A549 (cell line): ENCODE measurements around the gene CCDC57. TPM values are rescaled to one million over a fixed set of nuclear protein-coding genes. Genes with fewer than 3 reads are reported as not detected.

ENCODE experiments used
- ATAC-seq, 2 experiments: fragments of 200-7000 bp in 1 of 2; fragments of >200 bp in 1 of 2; cut with Nextera tagmentation in 1 of 2; cut with Tn5 transposase in 1 of 2; 3 replicates each; pipeline versions ENCODE4 v1.8.0 to v1.9.1; 2018 to 2020; ENCODE audit warnings: mild to moderate bottlenecking in 1 of 2, moderate library complexity in 1 of 2
- CTCF ChIA-PET: fragments of 300-600 bp; sonication (Branson Sonifier 250); formaldehyde crosslinking; extraction: SDS; loops from one replicate; lab custom pipeline; 2021; ENCODE audit warnings: antibody characterized with exemption, inconsistent platforms; lab: Yijun Ruan, JAX
- POLR2A ChIA-PET: fragments of 350-600 bp; formaldehyde crosslinking; extraction: SDS; loops from one replicate; lab custom pipeline; 2021; ENCODE audit warnings: antibody characterized with exemption, inconsistent platforms; lab: Yijun Ruan, JAX
- DNase-seq, 2 experiments: peaks; one replicate each; pipeline versions ENCODE4 v3.0.0 to v3.0.0-alpha.2; 2011 to 2016; ENCODE audit warnings: low read depth in 1 of 2, low spot score in 1 of 2
- FAIRE-seq: peaks from 2 replicates; lab custom pipeline; 2011; peaks lifted over from hg19 to GRCh38; lab: Jason Lieb, UNC
- H3K27ac ChIP-seq, 2 experiments: fragments of >200 bp; sonication (Bioruptor Twin); formaldehyde crosslinking; 3 replicates each; pipeline ENCODE4 v1.5.1; 2016 to 2017
- H3K4me1 ChIP-seq: fragments of >200 bp; sonication (Bioruptor Twin); formaldehyde crosslinking; 3 replicates; pipeline ENCODE4 v1.6.1; 2016
- H3K4me2 ChIP-seq: fragments of >200 bp; sonication (Bioruptor Twin); formaldehyde crosslinking; 3 replicates; pipeline ENCODE4 v1.6.1; 2016
- H3K4me3 ChIP-seq: fragments of >200 bp; sonication (Bioruptor Twin); formaldehyde crosslinking; 3 replicates; pipeline ENCODE4 v1.5.1; 2016
- H3K9me3 ChIP-seq: fragments of >200 bp; sonication (Bioruptor Twin); formaldehyde crosslinking; 3 replicates; pipeline ENCODE4 v1.6.1; 2016
- CBX2 ChIP-seq: fragments of 200-600 bp; sonication (generic); IDR thresholded peaks from 2 replicates; pipeline ENCODE4 v1.6.1; 2016; ENCODE audit warnings: low read depth, mild to moderate bottlenecking, borderline replicate concordance
- CBX8 ChIP-seq: fragments of 200-600 bp; sonication (generic); IDR thresholded peaks from 2 replicates; pipeline ENCODE4 v1.6.1; 2016
- CHD4 ChIP-seq: fragments of 200-600 bp; sonication (generic); IDR thresholded peaks from 2 replicates; pipeline ENCODE4 v1.6.1; 2016; ENCODE audit warnings: antibody characterized with exemption, mild to moderate bottlenecking, borderline replicate concordance
- FOSB ChIP-seq: fragments of 250-450 bp; sonication (Bioruptor Pico); IDR thresholded peaks from 2 replicates; pipeline ENCODE4 v1.5.0; 2020; ENCODE audit warnings: mild to moderate bottlenecking, moderate library complexity
- FOSL2 ChIP-seq, 2 experiments: fragments of 450-650 bp in 1 of 2; fragments of >200 bp in 1 of 2; sonication (Bioruptor Twin) in 1 of 2; formaldehyde crosslinking; IDR thresholded peaks; 2 replicates each; pipeline versions ENCODE4 v1.5.0 to v1.6.1; 2016 to 2020; ENCODE audit warnings: mild to moderate bottlenecking in 1 of 2, moderate library complexity in 1 of 2
- GATA3 ChIP-seq: IDR thresholded peaks from 2 replicates; pipeline ENCODE4 v1.6.1; 2012; ENCODE audit warnings: borderline replicate concordance
- HDAC2 ChIP-seq: fragments of 200-600 bp; sonication (generic); IDR thresholded peaks from 2 replicates; pipeline ENCODE4 v1.6.1; 2016
- HOXA7 ChIP-seq: fragments of 250-450 bp; sonication (Bioruptor Pico); IDR thresholded peaks from 2 replicates; pipeline ENCODE4 v1.5.0; 2020; ENCODE audit warnings: mild to moderate bottlenecking, moderate library complexity
- HOXB5 ChIP-seq: fragments of 250-450 bp; sonication (Bioruptor Pico); IDR thresholded peaks from 2 replicates; pipeline ENCODE4 v1.5.0; 2020; ENCODE audit warnings: mild to moderate bottlenecking, moderate library complexity
- MYC ChIP-seq: IDR thresholded peaks from 2 replicates; pipeline ENCODE4 v1.6.1; 2012; ENCODE audit warnings: mild to moderate bottlenecking, inconsistent platforms, low read length, improper control_type of control experiment, borderline replicate concordance
- NFE2L2 ChIP-seq: fragments of 150-350 bp; conservative IDR thresholded peaks from 2 replicates; pipeline ENCODE4 v1.6.1; 2014; ENCODE audit warnings: low read length
- NPAS2 ChIP-seq: fragments of 250-450 bp; sonication (Bioruptor Pico); IDR thresholded peaks from 2 replicates; pipeline ENCODE4 v1.8.0; 2022; ENCODE audit warnings: mild to moderate bottlenecking, moderate library complexity, borderline replicate concordance
- NR3C1 ChIP-seq: fragments of >200 bp; sonication (Bioruptor Twin); formaldehyde crosslinking; IDR thresholded peaks from 3 replicates; pipeline ENCODE4 v1.6.1; 2017
- POLR2A ChIP-seq: IDR thresholded peaks from 2 replicates; pipeline ENCODE4 v1.6.1; 2012; ENCODE audit warnings: mild to moderate bottlenecking, low read length
- RAD21 ChIP-seq, 2 experiments: fragments of >200 bp in 1 of 2; sonication (Bioruptor Twin) in 1 of 2; formaldehyde crosslinking in 1 of 2; IDR thresholded peaks in 1 of 2; conservative IDR thresholded peaks in 1 of 2; 2 replicates in 1 of 2; 3 replicates in 1 of 2; pipeline ENCODE4 v1.6.1; 2012 to 2018; ENCODE audit warnings: inconsistent platforms in 1 of 2
- RARB ChIP-seq: fragments of 250-450 bp; sonication (Bioruptor Pico); IDR thresholded peaks from 2 replicates; pipeline ENCODE4 v1.8.0; 2021; ENCODE audit warnings: mild to moderate bottlenecking, moderate library complexity
- REST ChIP-seq: fragments of 200-600 bp; sonication (generic); IDR thresholded peaks from 2 replicates; pipeline ENCODE4 v1.6.1; 2016; ENCODE audit warnings: antibody characterized with exemption, mild to moderate bottlenecking, moderate library complexity
- SREBF2 ChIP-seq: fragments of 450-650 bp; IDR thresholded peaks from 2 replicates; pipeline ENCODE4 v1.6.1; 2014; ENCODE audit warnings: mild to moderate bottlenecking, moderate library complexity
- USF2 ChIP-seq: fragments of 450-650 bp; IDR thresholded peaks from 2 replicates; pipeline ENCODE4 v1.6.1; 2014; ENCODE audit warnings: antibody characterized with exemption
- ZC3H11A ChIP-seq: fragments of 450-650 bp; IDR thresholded peaks from 2 replicates; pipeline ENCODE4 v1.6.1; 2014; ENCODE audit warnings: antibody characterized with exemption, mild to moderate bottlenecking
- ZFP36 ChIP-seq: fragments of 450-650 bp; IDR thresholded peaks from 2 replicates; pipeline ENCODE4 v1.6.1; 2014; ENCODE audit warnings: borderline replicate concordance; ENCODE audit not compliant: partially characterized antibody
- ZNF302 ChIP-seq: fragments of 250-450 bp; sonication (Bioruptor Pico); IDR thresholded peaks from 2 replicates; pipeline ENCODE4 v1.9.0; 2021; ENCODE audit warnings: inconsistent platforms, mild to moderate bottlenecking, moderate library complexity
- WGBS: methylation state at CpG from one replicate; pipeline ENCODE4 v1.1.6; 2017; ENCODE audit errors: missing lambda C conversion rate; 5-methylcytosine and 5-hydroxymethylcytosine counted together
- polyA plus RNA-seq, 4 experiments: library from polyadenylated mRNA; depleted of rRNA in 3 of 4; stranded (reverse); fragments of >200 nt; fragmentation: RNase III in 1 of 4; extraction: RNeasy Plus Mini Kit Qiagen cat#74134 plus additional on column Dnase treatment in 1 of 4; gene quantifications; 2 replicates in 3 of 4; 3 replicates in 1 of 4; pipeline ENCODE4 v1.2.3, GENCODE V29; 2011 to 2017
- TF ChIP-seq, protein P1 (sequence below): IDR thresholded peaks from 2 replicates; pipeline ENCODE4 v1.6.1; 2012
- TF ChIP-seq, protein P2 (sequence below): IDR thresholded peaks from 2 replicates; pipeline ENCODE4 v1.6.1; 2012

Gene CCDC57
- polyA plus RNA-seq, 2 of the 4 experiments (the other 2 are of a cell fraction) = 18.2 to 18.5 TPM

- H3K4me3 ChIP-seq = no peak overlapping the region
- no peak overlapping the region for H3K4me2 ChIP-seq
- no peak overlapping the region for H3K27ac ChIP-seq
- WGBS = 95% methylated on average over 23 of the region's 23 CpGs
- H3K9me3 ChIP-seq = no peaks in the 10 kb centered on the region
- no peak for TF ChIP-seq CBX2
- no peak for TF ChIP-seq ZC3H11A
- TF ChIP-seq GATA3 = no peak
- no peak for TF ChIP-seq POLR2A
- TF ChIP-seq NR3C1 = no peak
- no peak for TF ChIP-seq HOXA7
- TF ChIP-seq, all 56 proteins: peak for 0
- CTCF ChIA-PET = interaction anchor here (0.8 to 4.1 kb wide), 9 partner anchors 7 to 171 kb away, joined by 3 to 19 read pairs (median 5); partner anchors contain the start of gene RAC3
- H3K4me1 ChIP-seq = peaks cover 22% of the 10 kb centered on the region
- DNase-seq = no peak
- POLR2A ChIA-PET = no interaction called here
- FAIRE-seq = no peak
- ATAC-seq = no peak
Observed at GRCh38 chr17:82201498-82201910, 11.1 kb downstream of the CCDC57 start.

DNA sequence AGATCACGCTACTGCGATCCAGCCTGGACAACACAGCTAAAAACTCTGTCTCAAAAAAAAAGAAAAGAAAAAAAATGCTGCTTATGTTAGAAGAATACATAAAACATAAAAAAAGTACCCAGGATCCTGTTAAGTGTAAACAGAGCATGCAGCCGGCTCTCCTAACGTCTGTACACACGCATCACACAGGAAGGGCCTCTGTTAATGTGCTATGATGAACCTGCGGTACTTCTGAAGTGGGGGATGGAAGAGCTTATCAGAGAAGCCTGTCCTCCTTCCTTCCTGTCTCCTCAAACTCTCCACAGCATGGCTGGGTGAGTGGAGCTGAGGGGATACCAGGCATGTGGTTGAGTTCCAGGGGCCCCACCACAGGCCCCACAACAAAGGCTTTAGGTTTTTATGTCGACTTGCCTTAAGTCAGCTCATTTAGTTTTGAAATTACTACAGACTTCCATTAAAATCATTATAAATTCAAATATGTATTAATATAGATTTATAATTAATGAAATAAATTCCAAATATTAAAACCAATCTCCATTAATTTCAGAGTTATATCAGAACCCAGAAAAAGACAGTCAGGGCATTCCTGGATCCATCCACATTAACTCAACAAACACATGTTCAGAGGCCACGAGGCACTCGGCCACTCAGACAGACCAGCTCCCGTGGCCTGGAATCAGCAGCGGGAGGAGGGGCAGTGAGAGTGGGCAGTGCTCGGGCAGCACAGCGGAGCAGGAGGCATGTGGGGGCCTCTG, 11.7 kb downstream of the CCDC57 start:
- no peak overlapping the region for H3K27ac ChIP-seq
- H3K9me3 ChIP-seq = no peaks in the 10 kb centered on the region
- no peak for TF ChIP-seq USF2
- no peak for TF ChIP-seq NR3C1
- TF ChIP-seq RAD21 (conservative IDR thresholded peaks at IDR 0.05 in 1 of 2, IDR thresholded peaks at IDR 0.05 in 1 of 2) = no peak
- no peak for TF ChIP-seq RARB (CRISPR knock-in tag)
- TF ChIP-seq NFE2L2 = no peak
- no peak for TF ChIP-seq HOXA7
- TF ChIP-seq SREBF2 = no peak
- TF ChIP-seq FOSL2 (IDR thresholded peaks at IDR 0.05) = no peak
- no peak for TF ChIP-seq FOSL2 (CRISPR knock-in tag; IDR thresholded peaks at IDR 0.05)
- TF ChIP-seq, all 56 proteins: peak for 0
- ChIA-PET POLR2A (no interaction called here), CTCF (interaction anchor here (0.6 to 4.1 kb wide), 9 partner anchors 8 to 171 kb away, joined by 3 to 19 read pairs (median 4); partner anchors contain the start of gene RAC3)
- 91% methylated on average over 12 of the region's 13 CpGs for WGBS
- Histone ChIP-seq H3K4me1 (peaks cover 16% of the 10 kb centered on the region), H3K4me3 (no peak overlapping the region), H3K4me2 (no peak overlapping the region)
- ATAC-seq (no peak), FAIRE-seq (no peak), DNase-seq (no peak)

- ATAC-seq (no peak), DNase-seq (no peak), FAIRE-seq (no peak)
- Histone ChIP-seq H3K4me1 (peaks cover 8% of the 10 kb centered on the region), H3K4me2 (no peak overlapping the region), H3K27ac (no peak overlapping the region), H3K4me3 (no peak overlapping the region), H3K9me3 (no peaks in the 10 kb centered on the region)
- POLR2A ChIA-PET = no interaction called here
- CTCF ChIA-PET = interaction anchor here (1.1 to 4.1 kb wide), 8 partner anchors 8 to 214 kb away, joined by 3 to 19 read pairs (median 4); partner anchors contain the start of gene RAC3
- 92% methylated on average over 17 of the region's 17 CpGs for WGBS
- TF ChIP-seq, protein P1, sequence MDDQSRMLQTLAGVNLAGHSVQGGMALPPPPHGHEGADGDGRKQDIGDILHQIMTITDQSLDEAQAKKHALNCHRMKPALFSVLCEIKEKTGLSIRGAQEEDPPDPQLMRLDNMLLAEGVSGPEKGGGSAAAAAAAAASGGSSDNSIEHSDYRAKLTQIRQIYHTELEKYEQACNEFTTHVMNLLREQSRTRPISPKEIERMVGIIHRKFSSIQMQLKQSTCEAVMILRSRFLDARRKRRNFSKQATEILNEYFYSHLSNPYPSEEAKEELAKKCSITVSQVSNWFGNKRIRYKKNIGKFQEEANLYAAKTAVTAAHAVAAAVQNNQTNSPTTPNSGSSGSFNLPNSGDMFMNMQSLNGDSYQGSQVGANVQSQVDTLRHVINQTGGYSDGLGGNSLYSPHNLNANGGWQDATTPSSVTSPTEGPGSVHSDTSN = no peak
- TF ChIP-seq MYC (no peak), SREBF2 (no peak), ZNF302 (no peak), ZFP36 (no peak), REST (no peak), CHD4 (no peak), USF2 (no peak), HOXB5 (CRISPR knock-in tag) (no peak), NPAS2 (CRISPR knock-in tag) (no peak), HDAC2 (no peak), CBX8 (no peak), FOSB (CRISPR knock-in tag) (no peak)
- TF ChIP-seq, protein P2, sequence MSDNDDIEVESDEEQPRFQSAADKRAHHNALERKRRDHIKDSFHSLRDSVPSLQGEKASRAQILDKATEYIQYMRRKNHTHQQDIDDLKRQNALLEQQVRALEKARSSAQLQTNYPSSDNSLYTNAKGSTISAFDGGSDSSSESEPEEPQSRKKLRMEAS = no peak
Observed at GRCh38 chr17:82200135-82200534, 12.5 kb downstream of the CCDC57 start.
